ENCODE data around the gene NTM.

DNA sequence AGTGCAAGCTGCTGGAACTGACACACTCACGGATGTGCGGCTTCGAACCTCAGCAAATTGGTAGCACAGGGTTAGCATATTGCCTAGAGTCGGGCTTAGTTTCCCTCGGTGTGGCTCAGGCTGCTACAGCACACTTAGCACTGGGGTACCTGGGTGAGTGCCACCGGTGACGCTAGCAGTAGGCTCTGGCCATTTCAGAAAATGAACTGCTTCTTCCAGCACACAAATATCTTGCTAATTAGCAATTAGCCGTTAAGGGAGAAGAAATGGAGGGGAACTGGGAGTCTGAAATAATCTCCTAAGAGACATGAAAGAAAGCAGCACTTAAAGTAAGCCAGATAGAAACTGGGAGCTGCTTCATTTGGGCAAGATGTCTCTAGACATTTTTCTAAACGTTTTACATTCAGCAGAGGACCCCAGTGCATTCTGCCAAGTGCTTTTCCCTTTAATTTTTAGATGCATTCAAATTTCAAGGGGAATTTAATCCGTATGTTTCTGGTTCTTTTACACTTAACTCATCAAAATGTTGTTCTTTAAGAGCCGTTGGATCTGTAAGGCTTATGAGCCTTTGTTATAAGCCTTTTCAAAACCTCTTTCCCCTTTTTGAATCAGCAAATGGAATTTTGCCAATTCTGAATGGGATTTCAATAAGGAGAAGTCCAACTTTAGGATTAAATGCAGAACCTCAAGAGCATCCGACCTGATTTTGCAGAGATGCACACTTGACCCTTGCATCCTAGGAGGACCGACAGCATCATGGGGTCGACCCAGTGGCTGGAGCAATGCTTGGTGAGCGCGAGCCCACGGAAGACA lies 708.1 kb downstream of the NTM start:
- TF ChIP-seq, protein P1, sequence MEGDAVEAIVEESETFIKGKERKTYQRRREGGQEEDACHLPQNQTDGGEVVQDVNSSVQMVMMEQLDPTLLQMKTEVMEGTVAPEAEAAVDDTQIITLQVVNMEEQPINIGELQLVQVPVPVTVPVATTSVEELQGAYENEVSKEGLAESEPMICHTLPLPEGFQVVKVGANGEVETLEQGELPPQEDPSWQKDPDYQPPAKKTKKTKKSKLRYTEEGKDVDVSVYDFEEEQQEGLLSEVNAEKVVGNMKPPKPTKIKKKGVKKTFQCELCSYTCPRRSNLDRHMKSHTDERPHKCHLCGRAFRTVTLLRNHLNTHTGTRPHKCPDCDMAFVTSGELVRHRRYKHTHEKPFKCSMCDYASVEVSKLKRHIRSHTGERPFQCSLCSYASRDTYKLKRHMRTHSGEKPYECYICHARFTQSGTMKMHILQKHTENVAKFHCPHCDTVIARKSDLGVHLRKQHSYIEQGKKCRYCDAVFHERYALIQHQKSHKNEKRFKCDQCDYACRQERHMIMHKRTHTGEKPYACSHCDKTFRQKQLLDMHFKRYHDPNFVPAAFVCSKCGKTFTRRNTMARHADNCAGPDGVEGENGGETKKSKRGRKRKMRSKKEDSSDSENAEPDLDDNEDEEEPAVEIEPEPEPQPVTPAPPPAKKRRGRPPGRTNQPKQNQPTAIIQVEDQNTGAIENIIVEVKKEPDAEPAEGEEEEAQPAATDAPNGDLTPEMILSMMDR (IDR thresholded peaks at IDR 0.05 in 2 of 3, conservative IDR thresholded peaks at IDR 0.05 in 1 of 3; ENCODE audit: borderline replicate concordance in 1 of 3, insufficient read depth in 1 of 3, low read depth in 2 of 3, low read length in 2 of 3): no peak
- TF ChIP-seq EZH2 (IDR thresholded peaks at IDR 0.05): no peak
- TF ChIP-seq YY1 (IDR thresholded peaks at IDR 0.05; ENCODE audit: extremely low read depth, insufficient replicate concordance, low read depth, low read length): no peak
- TF ChIP-seq, protein P2, sequence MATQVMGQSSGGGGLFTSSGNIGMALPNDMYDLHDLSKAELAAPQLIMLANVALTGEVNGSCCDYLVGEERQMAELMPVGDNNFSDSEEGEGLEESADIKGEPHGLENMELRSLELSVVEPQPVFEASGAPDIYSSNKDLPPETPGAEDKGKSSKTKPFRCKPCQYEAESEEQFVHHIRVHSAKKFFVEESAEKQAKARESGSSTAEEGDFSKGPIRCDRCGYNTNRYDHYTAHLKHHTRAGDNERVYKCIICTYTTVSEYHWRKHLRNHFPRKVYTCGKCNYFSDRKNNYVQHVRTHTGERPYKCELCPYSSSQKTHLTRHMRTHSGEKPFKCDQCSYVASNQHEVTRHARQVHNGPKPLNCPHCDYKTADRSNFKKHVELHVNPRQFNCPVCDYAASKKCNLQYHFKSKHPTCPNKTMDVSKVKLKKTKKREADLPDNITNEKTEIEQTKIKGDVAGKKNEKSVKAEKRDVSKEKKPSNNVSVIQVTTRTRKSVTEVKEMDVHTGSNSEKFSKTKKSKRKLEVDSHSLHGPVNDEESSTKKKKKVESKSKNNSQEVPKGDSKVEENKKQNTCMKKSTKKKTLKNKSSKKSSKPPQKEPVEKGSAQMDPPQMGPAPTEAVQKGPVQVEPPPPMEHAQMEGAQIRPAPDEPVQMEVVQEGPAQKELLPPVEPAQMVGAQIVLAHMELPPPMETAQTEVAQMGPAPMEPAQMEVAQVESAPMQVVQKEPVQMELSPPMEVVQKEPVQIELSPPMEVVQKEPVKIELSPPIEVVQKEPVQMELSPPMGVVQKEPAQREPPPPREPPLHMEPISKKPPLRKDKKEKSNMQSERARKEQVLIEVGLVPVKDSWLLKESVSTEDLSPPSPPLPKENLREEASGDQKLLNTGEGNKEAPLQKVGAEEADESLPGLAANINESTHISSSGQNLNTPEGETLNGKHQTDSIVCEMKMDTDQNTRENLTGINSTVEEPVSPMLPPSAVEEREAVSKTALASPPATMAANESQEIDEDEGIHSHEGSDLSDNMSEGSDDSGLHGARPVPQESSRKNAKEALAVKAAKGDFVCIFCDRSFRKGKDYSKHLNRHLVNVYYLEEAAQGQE (IDR thresholded peaks at IDR 0.05; ENCODE audit: low read depth): no peak
- no peak for TF ChIP-seq TCF7L2 (IDR thresholded peaks at IDR 0.05; ENCODE audit: borderline replicate concordance, extremely low read depth, insufficient read depth, insufficient read length)
- TF ChIP-seq POLR2A (IDR thresholded peaks at IDR 0.05; ENCODE audit: borderline replicate concordance, extremely low read depth, insufficient read depth, insufficient read length): no peak
- TF ChIP-seq, protein P3, sequence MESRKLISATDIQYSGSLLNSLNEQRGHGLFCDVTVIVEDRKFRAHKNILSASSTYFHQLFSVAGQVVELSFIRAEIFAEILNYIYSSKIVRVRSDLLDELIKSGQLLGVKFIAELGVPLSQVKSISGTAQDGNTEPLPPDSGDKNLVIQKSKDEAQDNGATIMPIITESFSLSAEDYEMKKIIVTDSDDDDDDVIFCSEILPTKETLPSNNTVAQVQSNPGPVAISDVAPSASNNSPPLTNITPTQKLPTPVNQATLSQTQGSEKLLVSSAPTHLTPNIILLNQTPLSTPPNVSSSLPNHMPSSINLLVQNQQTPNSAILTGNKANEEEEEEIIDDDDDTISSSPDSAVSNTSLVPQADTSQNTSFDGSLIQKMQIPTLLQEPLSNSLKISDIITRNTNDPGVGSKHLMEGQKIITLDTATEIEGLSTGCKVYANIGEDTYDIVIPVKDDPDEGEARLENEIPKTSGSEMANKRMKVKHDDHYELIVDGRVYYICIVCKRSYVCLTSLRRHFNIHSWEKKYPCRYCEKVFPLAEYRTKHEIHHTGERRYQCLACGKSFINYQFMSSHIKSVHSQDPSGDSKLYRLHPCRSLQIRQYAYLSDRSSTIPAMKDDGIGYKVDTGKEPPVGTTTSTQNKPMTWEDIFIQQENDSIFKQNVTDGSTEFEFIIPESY (IDR thresholded peaks at IDR 0.05; ENCODE audit: extremely low read depth, insufficient replicate concordance, low read length): no peak
- TF ChIP-seq EZH2phosphoT487 (IDR thresholded peaks at IDR 0.05; ENCODE audit: borderline replicate concordance): no peak
- TF ChIP-seq FOSL1 (IDR thresholded peaks at IDR 0.05; ENCODE audit: low read depth): no peak
- TF ChIP-seq SRF (IDR thresholded peaks at IDR 0.05; ENCODE audit: low read depth): no peak
- no peak for TF ChIP-seq RAD21 (IDR thresholded peaks at IDR 0.05; ENCODE audit: low read depth)
- no peak for TF ChIP-seq SIN3A (IDR thresholded peaks at IDR 0.05; ENCODE audit: low read depth)
- no peak for TF ChIP-seq CEBPB (IDR thresholded peaks at IDR 0.05; ENCODE audit: low read depth)
- TF ChIP-seq JUND (IDR thresholded peaks at IDR 0.05): no peak

Measured in HCT116 (cell line).